GM12891 (cell line): ENCODE data around the gene PRELID1.

Source experiments
- PAX5 ChIP-seq: IDR thresholded peaks from 2 replicates; pipeline ENCODE4 v1.6.1; 2011; ENCODE audit warnings: low read length, moderate library complexity, mild to moderate bottlenecking; ENCODE audit not compliant: insufficient read depth, severe bottlenecking
- POLR2A ChIP-seq: IDR thresholded peaks from 2 replicates; pipeline ENCODE4 v1.6.1; 2011; ENCODE audit warnings: low read depth, low read length, control low read depth
- POLR2AphosphoS5 ChIP-seq: IDR thresholded peaks from 2 replicates; pipeline ENCODE4 v1.6.1; 2011; ENCODE audit warnings: low read depth, low read length, control low read depth
- POU2F2 ChIP-seq: IDR thresholded peaks from 2 replicates; pipeline ENCODE4 v1.6.1; 2011; ENCODE audit warnings: low read depth, mild to moderate bottlenecking, control low read depth, low read length, moderate library complexity
- SPI1 ChIP-seq: IDR thresholded peaks from 2 replicates; pipeline ENCODE4 v1.6.1; 2011; ENCODE audit warnings: low read depth, low read length, control low read depth
- TAF1 ChIP-seq: IDR thresholded peaks from 2 replicates; pipeline ENCODE4 v1.6.1; 2011; ENCODE audit warnings: low read depth, low read length, control low read depth

- TF ChIP-seq POLR2A (no peak), POLR2AphosphoS5 (no peak), TAF1 (no peak), SPI1 (no peak), POU2F2 (no peak), PAX5 (no peak)
These were observed 9.6 kb upstream of the PRELID1 start for GRCh38 chr5:177293819-177294581.
